GM19463 (cell line): ENCODE data around the gene SLC5A2.
"Not testable (repeated sequence)": the region's sequence is repeated elsewhere in the genome, so short reads cannot be mapped to it uniquely, and the experiment has no call there.

Experiments
- ATAC-seq: cut with Tn5 transposase; IDR thresholded peaks from one replicate; pipeline ENCODE4 v1.9.1; 2021; ENCODE audit warnings: mild to moderate bottlenecking, moderate library complexity; ENCODE audit not compliant: unreplicated experiment

SLC5A2 gene

GRCh38 chr16:31474773-31475738, 7.9 kb upstream of the SLC5A2 start:
- ATAC-seq: no peak

- ATAC-seq: no peak
Observed at GRCh38 chr16:31475946-31476302, 7.0 kb upstream of the SLC5A2 start.

DNA sequence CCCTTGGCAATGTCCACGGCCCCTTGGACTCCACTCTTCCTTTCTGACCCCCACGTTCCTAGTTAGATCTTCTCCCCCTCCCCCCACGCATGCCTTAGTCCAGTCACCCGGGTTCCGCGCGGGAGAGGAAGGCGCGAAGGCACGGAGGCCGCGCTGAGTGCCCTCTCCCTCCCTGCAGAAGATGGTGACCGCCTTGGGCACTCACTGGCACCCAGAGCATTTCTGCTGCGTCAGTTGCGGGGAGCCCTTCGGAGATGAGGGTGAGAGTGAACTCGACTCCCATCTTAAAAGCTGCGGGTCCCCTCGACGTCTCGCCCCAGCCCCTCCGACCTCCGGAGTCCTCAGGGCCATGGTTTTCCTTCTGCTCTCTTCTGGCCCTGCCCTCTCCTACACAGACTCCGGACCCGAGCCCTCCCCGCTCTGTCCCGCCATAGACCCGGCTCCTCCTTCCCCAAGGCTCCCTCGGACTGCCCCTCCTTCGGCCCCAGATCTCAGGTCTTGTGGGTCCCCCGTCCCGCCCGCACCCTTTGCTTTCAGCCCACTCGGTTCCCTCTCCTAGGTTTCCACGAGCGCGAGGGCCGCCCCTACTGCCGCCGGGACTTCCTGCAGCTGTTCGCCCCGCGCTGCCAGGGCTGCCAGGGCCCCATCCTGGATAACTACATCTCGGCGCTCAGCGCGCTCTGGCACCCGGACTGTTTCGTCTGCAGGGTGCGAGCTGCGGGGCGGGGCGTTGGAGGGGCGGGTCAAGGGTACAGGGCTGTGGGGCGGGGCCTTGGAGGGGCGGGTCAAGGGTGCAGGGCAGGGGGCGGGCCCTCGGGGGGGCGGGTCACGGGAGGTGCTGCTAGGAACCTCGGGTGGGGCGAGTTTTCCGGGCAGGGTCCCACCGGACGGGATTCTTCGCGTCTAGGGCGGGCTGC, 6.4 kb upstream of the SLC5A2 start:
- ATAC-seq: peak; percentile 73

- peak; percentile 30 for ATAC-seq
Observed at GRCh38 chr16:31477220-31478216, 5.4 kb upstream of the SLC5A2 start.

GRCh38 chr16:31478956-31479355, 4.0 kb upstream of the SLC5A2 start:
- ATAC-seq: no peak

DNA sequence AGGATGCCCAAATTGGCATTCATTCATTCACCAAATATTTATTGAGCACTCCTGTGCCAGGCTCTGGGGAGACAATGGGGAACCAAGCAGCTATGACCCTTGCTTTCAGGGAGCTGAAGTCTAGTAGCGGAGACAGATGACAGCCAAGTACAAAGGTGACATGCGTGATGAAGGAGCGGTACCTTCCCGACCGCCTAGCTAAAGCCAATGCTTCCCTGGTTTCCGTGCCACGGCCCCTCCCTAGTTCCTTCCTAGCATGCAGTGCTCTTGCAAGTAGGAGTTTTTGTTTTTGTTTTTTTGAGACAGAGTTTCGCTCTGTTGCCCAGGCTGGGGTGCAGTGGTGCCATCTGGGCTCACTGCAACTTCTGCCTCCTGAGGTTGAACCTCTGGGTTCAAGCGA, 3.2 kb upstream of the SLC5A2 start:
- ATAC-seq: no peak

DNA sequence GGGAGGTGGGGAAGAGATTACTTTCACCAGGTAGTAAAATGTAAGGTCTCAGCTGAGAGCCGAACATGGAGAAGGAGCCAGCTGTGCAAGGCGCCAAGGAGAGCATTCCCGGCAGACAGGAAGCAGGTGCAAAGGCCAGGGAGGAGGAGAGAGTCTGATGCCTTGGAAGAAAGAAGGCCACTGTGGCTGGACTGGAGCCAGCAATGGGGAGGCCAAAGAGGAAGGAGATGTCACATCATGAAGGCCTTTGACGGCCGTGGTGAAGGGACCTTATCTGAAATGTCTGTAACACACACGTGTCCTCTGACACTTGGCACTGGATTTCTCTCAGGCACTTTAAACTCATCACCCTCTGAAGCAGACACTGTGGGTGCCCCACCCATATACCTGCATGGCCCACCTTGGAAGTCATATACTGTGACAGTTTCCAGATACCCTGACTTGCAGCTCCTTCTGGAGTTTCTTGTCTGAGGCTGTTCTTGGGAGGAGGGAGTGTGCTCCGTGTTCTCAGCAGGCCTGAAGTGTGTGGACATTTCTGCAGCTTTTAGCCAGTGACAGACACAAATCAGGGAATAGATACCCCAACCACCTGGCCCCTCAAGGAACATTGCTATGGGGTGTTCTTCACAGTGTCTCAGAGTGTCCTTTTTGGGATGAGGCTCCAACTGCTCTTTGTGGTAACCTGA, 1.9 kb upstream of the SLC5A2 start:
- no peak for ATAC-seq

DNA sequence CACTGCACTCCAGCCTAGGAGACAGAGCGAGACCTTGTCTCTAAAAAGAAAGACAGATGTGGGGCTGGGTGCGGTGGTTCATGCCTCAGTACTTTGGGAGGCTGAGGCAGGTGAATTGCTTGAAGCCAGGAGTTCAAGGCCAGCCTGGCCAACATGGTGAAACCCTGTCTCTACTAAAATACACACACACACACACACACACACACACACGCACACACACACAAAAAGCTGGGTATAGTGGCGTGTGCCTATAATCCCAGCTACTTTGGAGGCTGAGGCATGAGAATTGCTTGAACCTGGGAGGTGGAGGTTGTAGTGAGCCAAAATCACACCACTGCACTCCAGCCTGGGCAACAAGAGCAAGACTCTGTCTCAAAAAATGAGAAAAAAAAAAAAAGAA, 1.1 kb downstream of the SLC5A2 start:
- ATAC-seq: not testable (repeated sequence)

- no peak for ATAC-seq
Observed at GRCh38 chr16:31484491-31485171, 1.7 kb downstream of the SLC5A2 start.

DNA sequence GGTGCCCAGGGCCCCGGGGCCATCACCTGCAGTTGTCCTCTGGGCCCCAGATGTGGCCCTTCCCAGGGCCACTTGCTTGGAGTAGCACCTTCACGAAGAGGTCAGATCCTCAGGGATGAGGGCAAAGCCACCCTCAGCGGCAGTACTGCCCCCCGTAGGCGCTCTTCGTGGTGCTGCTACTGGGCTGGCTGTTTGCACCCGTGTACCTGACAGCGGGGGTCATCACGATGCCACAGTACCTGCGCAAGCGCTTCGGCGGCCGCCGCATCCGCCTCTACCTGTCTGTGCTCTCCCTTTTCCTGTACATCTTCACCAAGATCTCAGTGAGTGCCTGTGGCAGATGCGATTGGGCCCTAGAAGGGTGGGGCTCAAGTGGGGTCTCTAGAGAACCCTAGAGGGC, 2.6 kb downstream of the SLC5A2 start:
- ATAC-seq: no peak

DNA sequence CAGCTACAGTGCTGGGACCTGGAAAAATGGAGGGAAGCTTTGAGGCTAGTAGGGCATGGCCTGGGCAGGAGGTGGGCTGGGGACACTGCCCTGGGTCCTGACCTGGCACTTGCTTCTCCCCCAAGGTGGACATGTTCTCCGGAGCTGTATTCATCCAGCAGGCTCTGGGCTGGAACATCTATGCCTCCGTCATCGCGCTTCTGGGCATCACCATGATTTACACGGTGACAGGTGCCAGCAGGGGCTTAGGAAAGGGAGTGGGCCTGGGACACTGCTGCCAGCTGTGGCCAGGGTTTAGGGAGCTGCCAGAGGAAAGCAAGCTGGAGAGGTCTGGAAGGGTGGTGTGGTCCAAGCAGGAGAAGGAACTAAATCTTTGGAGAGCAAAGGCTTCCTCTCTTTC, 3.1 kb downstream of the SLC5A2 start:
- no peak for ATAC-seq

GRCh38 chr16:31487071-31487719, 4.3 kb downstream of the SLC5A2 start:
- no peak for ATAC-seq

DNA sequence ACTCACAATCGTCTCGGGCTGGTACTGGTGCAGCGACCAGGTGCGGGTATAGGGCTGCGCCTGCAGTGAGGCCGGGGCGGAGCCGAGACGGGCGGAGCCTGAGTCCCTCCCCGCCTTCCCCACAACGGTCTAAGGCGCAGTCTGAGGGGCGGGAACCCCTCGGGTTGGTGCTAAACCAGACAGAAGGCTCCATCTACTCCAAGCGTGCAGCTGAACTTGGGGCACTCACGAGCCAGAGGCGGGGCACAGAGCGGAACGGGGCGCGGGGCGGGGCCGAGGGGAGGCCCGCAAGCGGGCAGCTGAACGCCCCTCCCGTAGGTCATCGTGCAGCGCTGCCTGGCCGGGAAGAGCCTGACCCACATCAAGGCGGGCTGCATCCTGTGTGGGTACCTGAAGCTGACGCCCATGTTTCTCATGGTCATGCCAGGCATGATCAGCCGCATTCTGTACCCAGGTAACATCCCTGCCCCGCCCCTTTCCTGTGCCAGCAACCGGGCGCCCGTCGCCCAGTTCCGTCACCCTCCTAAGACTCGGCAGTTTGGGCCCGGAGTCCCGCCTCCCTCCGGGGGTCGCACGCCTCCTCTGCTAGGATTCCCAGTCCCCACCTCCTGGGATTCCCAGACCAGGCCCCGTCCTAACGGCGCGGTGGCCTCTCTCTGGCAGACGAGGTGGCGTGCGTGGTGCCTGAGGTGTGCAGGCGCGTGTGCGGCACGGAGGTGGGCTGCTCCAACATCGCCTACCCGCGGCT, 5.0 kb downstream of the SLC5A2 start:
- ATAC-seq: peak; percentile 87

DNA sequence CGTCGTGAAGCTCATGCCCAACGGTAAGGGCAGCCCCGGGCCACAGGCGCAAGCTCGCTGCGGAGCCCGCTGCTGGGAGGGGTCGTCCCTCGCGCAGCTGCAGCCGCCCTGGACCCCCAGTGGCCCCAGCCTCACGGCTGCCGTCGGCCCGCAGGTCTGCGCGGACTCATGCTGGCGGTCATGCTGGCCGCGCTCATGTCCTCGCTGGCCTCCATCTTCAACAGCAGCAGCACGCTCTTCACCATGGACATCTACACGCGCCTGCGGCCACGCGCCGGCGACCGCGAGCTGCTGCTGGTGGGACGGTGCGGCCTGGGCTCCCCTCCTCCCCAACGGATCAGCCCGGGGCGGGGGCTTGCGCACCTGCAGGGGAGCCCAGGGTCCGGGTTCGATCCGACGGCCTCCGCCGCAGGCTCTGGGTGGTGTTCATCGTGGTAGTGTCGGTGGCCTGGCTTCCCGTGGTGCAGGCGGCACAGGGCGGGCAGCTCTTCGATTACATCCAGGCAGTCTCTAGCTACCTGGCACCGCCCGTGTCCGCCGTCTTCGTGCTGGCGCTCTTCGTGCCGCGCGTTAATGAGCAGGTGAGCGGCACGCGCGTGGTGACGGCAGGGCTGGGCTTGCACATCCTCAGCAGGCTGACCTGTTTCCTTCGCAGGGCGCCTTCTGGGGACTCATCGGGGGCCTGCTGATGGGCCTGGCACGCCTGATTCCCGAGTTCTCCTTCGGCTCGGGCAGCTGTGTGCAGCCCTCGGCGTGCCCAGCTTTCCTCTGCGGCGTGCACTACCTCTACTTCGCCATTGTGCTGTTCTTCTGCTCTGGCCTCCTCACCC, 5.8 kb downstream of the SLC5A2 start:
- ATAC-seq: no peak

GRCh38 chr16:31489298-31489564, 6.3 kb downstream of the SLC5A2 start:
- no peak for ATAC-seq

GRCh38 chr16:31489616-31490584, 7.0 kb downstream of the SLC5A2 start:
- ATAC-seq: no peak
